Chondrocyte (in vitro differentiated cells): Measurements from ENCODE around the gene ABHD16B. TPM values are rescaled to one million over a fixed set of nuclear protein-coding genes. Genes with fewer than 3 reads are reported as not detected.

Experiments used
- DNase-seq: peaks from one replicate; pipeline ENCODE4 v3.0.0; 2021; ENCODE audit warnings: mixed read lengths, low spot score
- H3K27ac Mint-ChIP-seq: one replicate; pipeline ENCODE4 v1.8.0; 2021; ENCODE audit warnings: mild to moderate bottlenecking, moderate library complexity, mixed read lengths; ENCODE audit not compliant: unreplicated experiment
- H3K27me3 Mint-ChIP-seq: 2 replicates; pipeline ENCODE4 v1.8.0; 2021; ENCODE audit warnings: low read depth, mixed read lengths
- H3K36me3 Mint-ChIP-seq: 2 replicates; pipeline ENCODE4 v1.8.0; 2021; ENCODE audit warnings: low read depth, mixed read lengths
- H3K4me1 Mint-ChIP-seq: 2 replicates; pipeline ENCODE4 v1.8.0; 2021; ENCODE audit warnings: low read depth, mild to moderate bottlenecking, mixed read lengths
- H3K4me3 Mint-ChIP-seq: one replicate; pipeline ENCODE4 v1.8.0; 2021; ENCODE audit warnings: mild to moderate bottlenecking, moderate library complexity, mixed read lengths; ENCODE audit not compliant: unreplicated experiment
- H3K9me3 Mint-ChIP-seq: 2 replicates; pipeline ENCODE4 v1.8.0; 2021; ENCODE audit warnings: low read depth, mixed read lengths
- total RNA-seq: library from RNA; stranded (reverse); gene quantifications from 3 replicates; pipeline ENCODE4 v1.2.1, GENCODE V29; 2021
- TF ChIP-seq, protein P1 (sequence below): fragments of 200-600 bp; sonication (generic); IDR thresholded peaks from 2 replicates; pipeline ENCODE4 v1.5.0; 2021; ENCODE audit warnings: antibody characterized with exemption, mild to moderate bottlenecking, moderate library complexity

Gene ABHD16B
- total RNA-seq, 1 donor from 2014 or later = not detected

DNA sequence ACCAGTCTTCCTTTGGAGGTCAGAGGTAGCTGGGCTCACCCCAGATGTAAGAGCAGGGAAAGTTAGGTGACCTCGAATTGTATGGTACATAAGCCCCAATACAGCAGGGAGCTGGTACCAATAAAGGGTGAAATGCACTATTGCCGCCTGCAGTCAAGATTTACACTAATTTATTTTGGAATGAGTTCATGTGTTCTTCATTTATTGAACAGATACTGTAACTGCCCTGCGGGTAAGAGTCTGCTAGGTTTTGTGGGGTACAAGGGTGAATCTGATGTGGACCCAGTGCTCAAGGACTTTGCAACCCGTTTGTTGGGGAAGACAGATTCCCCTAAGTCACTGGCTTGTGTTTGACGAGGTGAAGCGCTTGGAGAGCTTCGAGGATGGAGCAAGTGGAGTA lies 31.1 kb downstream of the ABHD16B start:
- TF ChIP-seq, protein P1, sequence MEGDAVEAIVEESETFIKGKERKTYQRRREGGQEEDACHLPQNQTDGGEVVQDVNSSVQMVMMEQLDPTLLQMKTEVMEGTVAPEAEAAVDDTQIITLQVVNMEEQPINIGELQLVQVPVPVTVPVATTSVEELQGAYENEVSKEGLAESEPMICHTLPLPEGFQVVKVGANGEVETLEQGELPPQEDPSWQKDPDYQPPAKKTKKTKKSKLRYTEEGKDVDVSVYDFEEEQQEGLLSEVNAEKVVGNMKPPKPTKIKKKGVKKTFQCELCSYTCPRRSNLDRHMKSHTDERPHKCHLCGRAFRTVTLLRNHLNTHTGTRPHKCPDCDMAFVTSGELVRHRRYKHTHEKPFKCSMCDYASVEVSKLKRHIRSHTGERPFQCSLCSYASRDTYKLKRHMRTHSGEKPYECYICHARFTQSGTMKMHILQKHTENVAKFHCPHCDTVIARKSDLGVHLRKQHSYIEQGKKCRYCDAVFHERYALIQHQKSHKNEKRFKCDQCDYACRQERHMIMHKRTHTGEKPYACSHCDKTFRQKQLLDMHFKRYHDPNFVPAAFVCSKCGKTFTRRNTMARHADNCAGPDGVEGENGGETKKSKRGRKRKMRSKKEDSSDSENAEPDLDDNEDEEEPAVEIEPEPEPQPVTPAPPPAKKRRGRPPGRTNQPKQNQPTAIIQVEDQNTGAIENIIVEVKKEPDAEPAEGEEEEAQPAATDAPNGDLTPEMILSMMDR = no peak
- Mint-ChIP-seq H3K27me3 (no peaks in the 10 kb centered on the region), H3K9me3 (no peaks in the 10 kb centered on the region), H3K36me3 (peaks cover 9% of the 10 kb centered on the region), H3K27ac (peak overlapping the region; percentile 17), H3K4me1 (peaks cover 23% of the 10 kb centered on the region), H3K4me3 (no peak overlapping the region)
- DNase-seq = no peak

DNA sequence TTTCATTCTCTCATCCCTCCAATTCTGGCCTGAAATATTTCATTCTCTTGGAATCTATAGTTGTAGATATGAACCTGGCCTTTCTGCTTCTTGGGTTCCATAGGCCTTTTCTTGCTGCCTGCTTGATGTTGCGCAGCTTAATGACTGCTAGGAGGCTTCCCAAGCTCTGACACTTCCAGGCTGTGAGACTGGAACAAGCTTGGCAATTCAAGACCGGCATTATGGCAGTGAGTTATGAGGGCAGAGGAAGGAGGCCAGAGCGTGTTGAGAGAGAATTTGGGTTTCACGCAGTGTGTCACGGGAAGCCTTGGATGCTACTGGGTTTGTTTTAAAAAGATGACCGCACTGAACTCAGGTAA lies 32.7 kb downstream of the ABHD16B start:
- no peaks in the 10 kb centered on the region for H3K27me3 Mint-ChIP-seq
- DNase-seq = no peak
- TF ChIP-seq, protein P1 = no peak
- H3K4me1 Mint-ChIP-seq = peaks cover 35% of the 10 kb centered on the region
- H3K9me3 Mint-ChIP-seq = no peaks in the 10 kb centered on the region
- peak overlapping the region; percentile 78 for H3K4me3 Mint-ChIP-seq
- peaks cover 8% of the 10 kb centered on the region for H3K36me3 Mint-ChIP-seq
- H3K27ac Mint-ChIP-seq = peak overlapping the region; percentile 86

DNA sequence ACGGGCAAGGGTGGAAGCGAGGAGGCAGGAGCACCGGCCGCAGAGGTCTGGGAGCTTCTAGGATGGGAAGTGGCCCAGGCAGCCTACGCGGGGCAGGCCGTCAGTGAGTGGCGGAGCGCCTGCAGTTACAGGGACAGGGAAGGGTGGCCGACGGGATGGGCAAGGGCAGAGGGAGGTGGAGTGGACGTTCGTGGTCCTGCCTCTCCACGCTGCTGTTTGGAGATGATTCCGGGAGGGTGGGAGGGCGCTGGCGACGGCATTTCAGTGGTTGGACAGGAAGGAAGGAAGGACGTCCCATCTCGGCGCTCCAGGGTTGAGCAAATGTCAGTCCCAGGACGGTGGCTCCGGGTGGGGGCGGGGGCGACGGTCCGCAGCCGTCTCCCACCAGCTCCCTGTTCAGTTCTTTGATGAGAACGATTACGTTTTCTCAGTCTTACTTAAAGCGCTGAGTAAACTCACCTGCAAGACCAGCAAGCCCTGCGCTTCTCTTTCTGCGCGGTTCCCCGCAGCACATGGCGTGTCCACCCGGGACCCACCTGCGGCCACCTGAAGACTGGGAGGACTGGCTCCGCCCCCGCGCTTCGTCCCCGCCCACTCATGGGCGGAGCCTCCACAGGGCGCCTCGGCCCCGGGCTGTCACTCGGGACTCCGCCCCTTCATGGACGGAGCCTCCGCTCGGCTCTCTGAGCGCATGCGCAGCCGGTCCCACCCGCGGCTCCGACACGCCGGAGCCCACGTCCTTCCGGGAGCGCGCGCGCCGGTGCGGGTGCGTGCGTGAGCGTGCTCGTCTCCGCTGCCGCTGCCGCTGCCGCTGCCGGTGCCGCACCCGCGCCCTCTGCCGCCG lies 33.3 kb downstream of the ABHD16B start, which contains the start of gene DNAJC5:
Gene DNAJC5, plus strand, starts transcription at position 769 of the 844 bp plus-strand sequence. CDS start 33,220 bp downstream, outside the sequence.
- H3K27me3 Mint-ChIP-seq = no peaks in the 10 kb centered on the region
- peak; percentile 97 for DNase-seq
- peaks cover 39% of the 10 kb centered on the region for H3K4me1 Mint-ChIP-seq
- TF ChIP-seq, protein P1 = peak; percentile 11
- no peaks in the 10 kb centered on the region for H3K9me3 Mint-ChIP-seq
- H3K27ac Mint-ChIP-seq = peak within 1 kb of the TSS; percentile 90
- peaks cover 8% of the 10 kb centered on the region for H3K36me3 Mint-ChIP-seq
- peak within 1 kb of the TSS; percentile 79 for H3K4me3 Mint-ChIP-seq

DNA sequence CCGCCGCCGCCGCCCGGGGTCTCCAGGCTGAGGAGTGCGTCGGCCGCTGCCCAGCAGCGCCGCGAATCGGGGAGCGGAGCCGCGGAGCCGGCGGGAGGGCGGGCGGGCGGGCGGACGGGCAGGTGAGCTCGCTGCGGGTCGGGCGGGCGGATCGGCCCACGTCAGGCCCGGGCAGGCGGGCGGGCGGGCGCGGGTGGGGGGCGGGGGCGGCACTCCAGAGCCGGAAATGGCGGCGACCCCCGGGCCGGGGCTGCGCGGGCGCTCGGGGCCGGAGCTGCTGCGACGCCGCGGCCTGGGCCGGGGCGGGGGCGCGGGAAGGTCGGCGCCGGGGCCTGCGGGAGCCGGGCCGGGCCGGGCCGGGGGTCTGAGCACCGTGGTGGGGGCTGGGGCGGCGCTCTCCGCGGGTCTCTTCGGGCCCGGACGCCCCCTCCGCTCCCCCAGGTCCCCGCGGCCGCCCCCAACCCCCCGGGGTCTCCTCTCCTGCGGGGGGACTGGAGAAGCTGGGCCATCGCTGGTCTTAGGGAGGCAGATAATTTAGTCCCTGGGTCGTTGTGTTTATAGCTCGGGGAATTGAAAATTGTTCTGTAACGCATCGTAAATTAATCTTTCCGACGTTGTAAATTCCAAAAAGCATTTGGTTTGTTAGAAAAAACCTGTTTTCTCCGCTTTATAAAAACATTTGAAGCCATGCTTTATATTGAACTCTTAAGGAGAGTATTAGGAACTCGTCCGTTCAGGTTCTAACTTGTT lies 34.1 kb downstream of the ABHD16B start:
- DNase-seq = no peak
- H3K27ac Mint-ChIP-seq = peak overlapping the region; percentile 90
- H3K36me3 Mint-ChIP-seq = peaks cover 4% of the 10 kb centered on the region
- TF ChIP-seq, protein P1 = no peak
- no peaks in the 10 kb centered on the region for H3K9me3 Mint-ChIP-seq
- H3K4me3 Mint-ChIP-seq = peak overlapping the region; percentile 79
- H3K4me1 Mint-ChIP-seq = peaks cover 39% of the 10 kb centered on the region
- no peaks in the 10 kb centered on the region for H3K27me3 Mint-ChIP-seq

DNA sequence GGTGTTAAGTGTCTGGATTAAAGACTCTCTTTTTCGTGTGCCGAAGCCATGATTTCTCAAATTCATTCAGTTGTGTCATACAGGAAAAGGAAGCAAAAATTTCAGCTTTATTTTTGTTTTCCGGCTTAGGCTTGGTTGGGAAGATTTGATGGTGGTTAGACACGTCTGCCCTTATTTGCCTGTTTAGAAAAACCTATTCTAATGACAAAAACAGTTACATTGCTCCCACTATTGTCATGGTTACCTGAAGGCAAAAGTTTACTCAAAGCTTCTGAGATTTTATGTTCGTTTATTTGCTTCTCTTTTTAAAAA lies 34.6 kb downstream of the ABHD16B start:
- peaks cover 4% of the 10 kb centered on the region for H3K36me3 Mint-ChIP-seq
- peak overlapping the region; percentile 90 for H3K27ac Mint-ChIP-seq
- DNase-seq = no peak
- no peaks in the 10 kb centered on the region for H3K9me3 Mint-ChIP-seq
- peak overlapping the region; percentile 79 for H3K4me3 Mint-ChIP-seq
- TF ChIP-seq, protein P1 = no peak
- H3K27me3 Mint-ChIP-seq = no peaks in the 10 kb centered on the region
- H3K4me1 Mint-ChIP-seq = peaks cover 39% of the 10 kb centered on the region
